CD4-positive, CD25-positive, alpha-beta regulatory T cell (primary cell): ENCODE results near the gene RECQL5. TPM values are rescaled to one million over a fixed set of nuclear protein-coding genes. Genes with fewer than 3 reads are reported as not detected.
A peak's percentile ranks its signal among the peaks of the same experiment; 100 is the strongest.

Experiments
- ATAC-seq, 2 donors: fragments of 150-1000 bp; cut with Tn5 transposase; one replicate each; pipeline ENCODE4 v1.10.0; 2021; ENCODE audit warnings: low read depth in 2 of 2, moderate number of reproducible peaks in 2 of 2, moderate library complexity in 1 of 2
- DNase-seq, 3 donors: peaks; one replicate each; pipeline versions ENCODE4 v3.0.0 to v3.0.0-alpha.2; 2012 to 2022; ENCODE audit warnings: mixed read lengths in 1 of 3
- H3K27ac ChIP-seq: one replicate; pipeline ENCODE4 v1.7.0; 2013; ENCODE audit warnings: mild to moderate bottlenecking, low read length; ENCODE audit not compliant: insufficient read depth, poor library complexity, severe bottlenecking
- H3K27me3 ChIP-seq: one replicate; pipeline ENCODE4 v1.7.0; 2013; ENCODE audit warnings: low read length; ENCODE audit not compliant: control insufficient read depth, insufficient read depth
- H3K36me3 ChIP-seq: one replicate; pipeline ENCODE4 v1.7.0; 2013; ENCODE audit warnings: mild to moderate bottlenecking, low read length, moderate library complexity; ENCODE audit not compliant: control insufficient read depth, insufficient read depth
- H3K4me1 ChIP-seq: 2 replicates; pipeline ENCODE4 v1.7.0; 2013; ENCODE audit warnings: mild to moderate bottlenecking, low read length; ENCODE audit not compliant: insufficient read depth, control insufficient read depth, poor library complexity, severe bottlenecking
- H3K4me3 ChIP-seq: one replicate; pipeline ENCODE4 v1.7.0; 2013; ENCODE audit warnings: low read depth, mild to moderate bottlenecking, low read length, moderate library complexity
- H3K9me3 ChIP-seq, 2 experiments: 1 replicate in 1 of 2; 2 replicates in 1 of 2; pipeline ENCODE4 v1.7.0; 2013; ENCODE audit warnings: low read length in 2 of 2, mild to moderate bottlenecking in 1 of 2, moderate library complexity in 1 of 2; ENCODE audit not compliant: control insufficient read depth in 2 of 2
- H3K27ac Mint-ChIP-seq, 3 donors: one replicate each; pipeline ENCODE4 v1.8.0; 2020 to 2022; ENCODE audit warnings: mild to moderate bottlenecking in 3 of 3, mixed read lengths in 3 of 3, moderate library complexity in 2 of 3
- H3K27me3 Mint-ChIP-seq: one replicate; pipeline ENCODE4 v1.8.0; 2022; ENCODE audit warnings: mild to moderate bottlenecking, mixed read lengths
- H3K36me3 Mint-ChIP-seq: one replicate; pipeline ENCODE4 v1.8.0; 2020; ENCODE audit warnings: mixed read lengths
- H3K4me1 Mint-ChIP-seq, 4 donors: one replicate each; pipeline ENCODE4 v1.8.0; 2020 to 2022; ENCODE audit warnings: mixed read lengths in 4 of 4, mild to moderate bottlenecking in 1 of 4
- H3K4me3 Mint-ChIP-seq, 4 donors: one replicate each; pipeline ENCODE4 v1.8.0; 2020 to 2022; ENCODE audit warnings: mild to moderate bottlenecking in 4 of 4, mixed read lengths in 4 of 4, moderate library complexity in 3 of 4
- H3K9me3 Mint-ChIP-seq, 7 donors: one replicate each; pipeline ENCODE4 v1.8.0; 2020 to 2022; ENCODE audit warnings: mixed read lengths in 7 of 7, mild to moderate bottlenecking in 3 of 7, moderate library complexity in 2 of 7
- polyA plus RNA-seq, 4 donors: library from polyadenylated mRNA; unstranded; fragments of 300-500 nt; fragmentation: Illumina TruSeq; gene quantifications; one replicate each; pipeline ENCODE4 v1.2.3, GENCODE V29; 2021
- total RNA-seq: library from RNA; stranded (reverse); gene quantifications from one replicate; pipeline ENCODE4 v1.2.3, GENCODE V29; 2022

RECQL5 gene
- total and polyA plus RNA-seq, 5 donors from 2014 or later: 8.7 to 25.5 (median 13.2) TPM

- no peak for ATAC-seq
- no peak overlapping the region for H3K27ac ChIP-seq
Measured at GRCh38 chr17:75630071-75630917, 36.7 kb downstream of the RECQL5 start.

GRCh38 chr17:75629157-75629556 lies 37.8 kb downstream of the RECQL5 start:
- H3K27ac Mint-ChIP-seq: no peak overlapping the region
- H3K4me3 ChIP-seq: no peak overlapping the region

More at GRCh38 chr17:75630071-75630917, 36.7 kb downstream of the RECQL5 start:
- Mint-ChIP-seq H3K9me3 (peaks cover 0 to 1% (median 0%) of the 10 kb centered on the region in 7 donors), H3K4me1 (peaks cover 0 to 5% (median 1%) of the 10 kb centered on the region in 4 donors), H3K27ac (no peak overlapping the region), H3K36me3 (no peaks in the 10 kb centered on the region), H3K4me3 (no peak overlapping the region), H3K27me3 (no peaks in the 10 kb centered on the region)
- Histone ChIP-seq H3K4me1 (peaks cover 10% of the 10 kb centered on the region), H3K27me3 (no peaks in the 10 kb centered on the region), H3K36me3 (no peaks in the 10 kb centered on the region), H3K9me3 (no peaks in the 10 kb centered on the region), H3K4me3 (no peak overlapping the region)
- DNase-seq: no peak

DNA sequence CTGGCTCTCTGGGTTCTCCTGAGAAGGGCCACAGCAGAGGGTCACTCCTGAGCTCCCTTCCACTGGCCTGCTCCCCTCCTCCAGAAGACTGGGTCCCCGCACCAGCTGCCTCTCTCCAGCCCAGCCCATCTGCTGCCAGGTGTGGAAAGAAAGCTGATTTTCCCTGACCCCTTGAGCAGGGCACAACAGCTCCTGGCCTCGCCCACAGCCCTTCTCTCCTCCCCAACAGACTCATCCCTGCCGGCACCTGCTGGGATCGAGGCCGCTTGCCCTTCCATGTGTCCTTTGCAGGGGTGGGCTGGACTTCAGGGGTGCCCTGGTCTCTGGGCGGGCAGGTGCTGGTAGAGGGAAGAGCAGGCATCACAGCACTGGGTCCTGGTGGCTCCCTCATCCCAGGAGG lies 38.5 kb downstream of the RECQL5 start:
- no peaks in the 10 kb centered on the region for H3K36me3 Mint-ChIP-seq
- ATAC-seq (no peak), DNase-seq (no peak)
- peaks cover 0 to 3% (median 0%) of the 10 kb centered on the region in 4 donors for H3K4me1 Mint-ChIP-seq
- no peak overlapping the region for H3K27ac Mint-ChIP-seq
- H3K4me3 Mint-ChIP-seq: no peak overlapping the region
- Histone ChIP-seq H3K4me3 (no peak overlapping the region), H3K4me1 (peaks cover 6% of the 10 kb centered on the region), H3K27me3 (no peaks in the 10 kb centered on the region), H3K9me3 (no peaks in the 10 kb centered on the region), H3K27ac (no peak overlapping the region), H3K36me3 (no peaks in the 10 kb centered on the region)
- H3K27me3 Mint-ChIP-seq: no peaks in the 10 kb centered on the region
- peaks cover 0 to 1% (median 0%) of the 10 kb centered on the region in 7 donors for H3K9me3 Mint-ChIP-seq

More at GRCh38 chr17:75629157-75629556, 37.8 kb downstream of the RECQL5 start:
- Histone ChIP-seq H3K27ac (no peak overlapping the region), H3K27me3 (no peaks in the 10 kb centered on the region), H3K9me3 (no peaks in the 10 kb centered on the region), H3K4me1 (peaks cover 10% of the 10 kb centered on the region), H3K36me3 (no peaks in the 10 kb centered on the region)
- Mint-ChIP-seq H3K36me3 (no peaks in the 10 kb centered on the region), H3K4me3 (no peak overlapping the region), H3K4me1 (peaks cover 0 to 5% (median 1%) of the 10 kb centered on the region in 4 donors), H3K27me3 (no peaks in the 10 kb centered on the region), H3K9me3 (peaks cover 0 to 1% (median 0%) of the 10 kb centered on the region in 7 donors)
- ATAC-seq (no peak), DNase-seq (no peak)

DNA sequence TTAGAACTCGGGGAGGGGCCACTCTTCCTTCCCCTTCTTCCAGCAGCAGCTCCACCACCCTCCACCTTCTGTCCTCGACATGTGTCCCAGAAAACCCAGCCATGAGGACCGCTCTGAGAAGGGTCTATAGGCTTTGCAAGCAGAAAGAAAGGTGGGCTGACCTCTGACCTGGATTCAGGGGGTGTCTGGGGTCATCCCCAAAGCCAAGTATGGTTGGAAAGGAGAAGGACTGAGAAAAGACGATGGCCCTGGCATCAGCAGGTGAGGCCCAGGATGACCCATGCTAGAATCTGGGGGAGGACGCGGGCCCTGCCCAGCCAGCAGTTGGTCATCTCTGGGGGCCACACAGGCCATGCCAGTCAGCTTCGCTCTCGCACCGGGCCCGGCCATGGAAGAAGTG lies 39.9 kb downstream of the RECQL5 start:
- no peak overlapping the region for H3K4me3 ChIP-seq
- DNase-seq: no peak
- Mint-ChIP-seq H3K27me3 (peaks cover 3% of the 10 kb centered on the region), H3K36me3 (peaks cover 7% of the 10 kb centered on the region), H3K4me1 (peaks cover 0 to 7% (median 0%) of the 10 kb centered on the region in 4 donors), H3K4me3 (no peak overlapping the region), H3K9me3 (peaks cover 0 to 1% (median 0%) of the 10 kb centered on the region in 7 donors), H3K27ac (no peak overlapping the region)
- H3K9me3 ChIP-seq: no peaks in the 10 kb centered on the region
- ATAC-seq: no peak
- H3K4me1 ChIP-seq: no peaks in the 10 kb centered on the region
- H3K27me3 ChIP-seq: no peaks in the 10 kb centered on the region
- no peak overlapping the region for H3K27ac ChIP-seq
- no peaks in the 10 kb centered on the region for H3K36me3 ChIP-seq

DNA sequence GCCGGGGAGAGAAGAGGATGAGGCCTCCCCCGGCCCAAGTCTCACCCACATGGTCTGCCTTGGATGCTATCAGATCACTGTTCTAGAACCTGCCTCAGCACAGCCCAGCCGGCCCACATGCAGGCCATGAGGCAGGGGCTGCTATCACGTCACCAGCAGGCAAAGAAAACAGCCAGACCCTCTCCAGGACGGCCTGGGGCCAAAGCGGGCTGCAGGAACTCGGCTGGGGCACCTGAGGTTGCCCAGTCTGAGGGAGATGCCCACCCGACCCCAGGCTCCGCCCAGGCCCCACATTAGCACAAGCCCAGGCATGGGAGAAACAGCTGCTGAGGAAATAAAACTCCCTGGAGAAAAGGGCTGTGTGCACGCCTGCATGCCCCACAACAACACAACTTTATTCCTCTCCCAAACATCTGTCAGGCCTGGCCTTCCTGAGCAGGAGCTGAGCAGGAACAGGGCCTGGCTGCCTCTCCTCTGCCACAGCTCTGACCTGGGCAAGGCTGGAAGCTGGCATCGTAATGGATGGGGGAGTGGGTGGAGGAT lies 40.4 kb downstream of the RECQL5 start:
- peaks cover 8% of the 10 kb centered on the region for H3K36me3 Mint-ChIP-seq
- H3K36me3 ChIP-seq: no peaks in the 10 kb centered on the region
- no peak overlapping the region for H3K4me3 Mint-ChIP-seq
- ATAC-seq (no peak), DNase-seq (no peak)
- no peak overlapping the region for H3K4me3 ChIP-seq
- H3K4me1 Mint-ChIP-seq: peaks cover 0 to 8% (median 0%) of the 10 kb centered on the region in 4 donors
- H3K27me3 Mint-ChIP-seq: peaks cover 4% of the 10 kb centered on the region
- peaks cover 0 to 1% (median 0%) of the 10 kb centered on the region in 7 donors for H3K9me3 Mint-ChIP-seq
- no peaks in the 10 kb centered on the region for H3K9me3 ChIP-seq
- no peak overlapping the region for H3K27ac ChIP-seq
- no peak overlapping the region for H3K27ac Mint-ChIP-seq
- no peaks in the 10 kb centered on the region for H3K4me1 ChIP-seq
- H3K27me3 ChIP-seq: no peaks in the 10 kb centered on the region

- Mint-ChIP-seq H3K27ac (no peak overlapping the region), H3K36me3 (peaks cover 8% of the 10 kb centered on the region), H3K4me3 (no peak overlapping the region), H3K27me3 (peaks cover 4% of the 10 kb centered on the region), H3K9me3 (peaks cover 0 to 1% (median 0%) of the 10 kb centered on the region in 7 donors), H3K4me1 (peaks cover 0 to 8% (median 0%) of the 10 kb centered on the region in 4 donors)
- no peaks in the 10 kb centered on the region for H3K9me3 ChIP-seq
- no peak overlapping the region for H3K27ac ChIP-seq
- ATAC-seq (peak in 1 of 2 donors; percentile 22), DNase-seq (peak in 1 of 3 donors; percentile 20)
- H3K4me3 ChIP-seq: no peak overlapping the region
- H3K36me3 ChIP-seq: no peaks in the 10 kb centered on the region
- no peaks in the 10 kb centered on the region for H3K27me3 ChIP-seq
- no peaks in the 10 kb centered on the region for H3K4me1 ChIP-seq
Measured at GRCh38 chr17:75625813-75626486, 41.0 kb downstream of the RECQL5 start.

GRCh38 chr17:75624714-75625345 lies 42.1 kb downstream of the RECQL5 start:
- Mint-ChIP-seq H3K27ac (no peak overlapping the region), H3K36me3 (peaks cover 8% of the 10 kb centered on the region), H3K9me3 (peaks cover 0 to 1% (median 0%) of the 10 kb centered on the region in 7 donors), H3K4me3 (no peak overlapping the region), H3K4me1 (peaks cover 0 to 8% (median 0%) of the 10 kb centered on the region in 4 donors), H3K27me3 (peaks cover 4% of the 10 kb centered on the region)
- Histone ChIP-seq H3K27ac (no peak overlapping the region), H3K36me3 (no peaks in the 10 kb centered on the region), H3K4me3 (no peak overlapping the region), H3K4me1 (no peaks in the 10 kb centered on the region), H3K9me3 (no peaks in the 10 kb centered on the region), H3K27me3 (no peaks in the 10 kb centered on the region)
- DNase-seq (no peak), ATAC-seq (no peak)
